ENCODE measurements around the gene APOA5.
"Not testable (repeated sequence)": the region's sequence is repeated elsewhere in the genome, so short reads cannot be mapped to it uniquely, and the experiment has no call there.

DNA sequence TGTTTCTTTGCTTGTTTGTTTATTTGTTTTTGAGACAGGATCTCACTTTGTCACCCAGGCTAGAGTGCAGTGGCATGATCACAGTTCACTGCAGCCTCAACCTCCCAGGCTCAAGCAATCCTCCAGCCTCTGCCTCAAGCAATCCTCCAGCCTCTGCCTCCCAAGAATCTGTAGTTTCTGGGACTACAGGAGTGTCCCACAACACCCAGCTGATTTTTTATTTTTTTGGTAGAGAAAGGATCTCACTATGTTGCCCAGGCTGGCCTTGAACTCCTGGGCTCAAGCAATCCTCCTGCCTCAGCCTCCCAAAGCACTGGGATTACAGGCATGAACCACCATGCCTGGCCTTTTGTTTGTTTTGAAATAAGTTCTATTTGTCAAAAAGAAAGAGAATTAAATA, 10.0 kb upstream of the APOA5 start:
- TF ChIP-seq, protein P1, sequence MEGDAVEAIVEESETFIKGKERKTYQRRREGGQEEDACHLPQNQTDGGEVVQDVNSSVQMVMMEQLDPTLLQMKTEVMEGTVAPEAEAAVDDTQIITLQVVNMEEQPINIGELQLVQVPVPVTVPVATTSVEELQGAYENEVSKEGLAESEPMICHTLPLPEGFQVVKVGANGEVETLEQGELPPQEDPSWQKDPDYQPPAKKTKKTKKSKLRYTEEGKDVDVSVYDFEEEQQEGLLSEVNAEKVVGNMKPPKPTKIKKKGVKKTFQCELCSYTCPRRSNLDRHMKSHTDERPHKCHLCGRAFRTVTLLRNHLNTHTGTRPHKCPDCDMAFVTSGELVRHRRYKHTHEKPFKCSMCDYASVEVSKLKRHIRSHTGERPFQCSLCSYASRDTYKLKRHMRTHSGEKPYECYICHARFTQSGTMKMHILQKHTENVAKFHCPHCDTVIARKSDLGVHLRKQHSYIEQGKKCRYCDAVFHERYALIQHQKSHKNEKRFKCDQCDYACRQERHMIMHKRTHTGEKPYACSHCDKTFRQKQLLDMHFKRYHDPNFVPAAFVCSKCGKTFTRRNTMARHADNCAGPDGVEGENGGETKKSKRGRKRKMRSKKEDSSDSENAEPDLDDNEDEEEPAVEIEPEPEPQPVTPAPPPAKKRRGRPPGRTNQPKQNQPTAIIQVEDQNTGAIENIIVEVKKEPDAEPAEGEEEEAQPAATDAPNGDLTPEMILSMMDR (IDR thresholded peaks at IDR 0.05; ENCODE audit: low read length) = not testable (repeated sequence)
- not testable (repeated sequence) for TF ChIP-seq EZH2 (IDR thresholded peaks at IDR 0.05; ENCODE audit: borderline replicate concordance, low read length)
